GM19023 (cell line): ENCODE data around the gene VWA5B2.
"Not testable (repeated sequence)": the region's sequence is repeated elsewhere in the genome, so short reads cannot be mapped to it uniquely, and the experiment has no call there.

ENCODE experiments used
- ATAC-seq: cut with Tn5 transposase; IDR thresholded peaks from one replicate; pipeline ENCODE4 v1.9.1; 2021; ENCODE audit warnings: mild to moderate bottlenecking, moderate library complexity; ENCODE audit not compliant: unreplicated experiment

VWA5B2 gene

DNA sequence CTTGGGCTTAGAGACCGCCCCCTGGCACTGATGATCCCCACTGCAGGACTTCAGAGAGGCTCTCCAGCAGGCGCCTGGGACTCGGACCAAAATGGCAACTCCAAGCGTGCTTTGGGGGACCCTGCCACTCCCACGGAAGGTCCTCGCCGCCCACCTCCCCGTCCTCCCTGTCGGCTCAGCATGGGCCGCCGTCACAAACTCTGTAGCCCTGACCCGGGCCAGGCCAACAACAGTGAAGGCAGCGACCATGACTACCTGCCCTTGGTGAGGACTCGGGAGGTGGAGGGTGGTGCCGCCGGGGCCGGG lies 11.7 kb downstream of the VWA5B2 start:
- ATAC-seq = no peak

DNA sequence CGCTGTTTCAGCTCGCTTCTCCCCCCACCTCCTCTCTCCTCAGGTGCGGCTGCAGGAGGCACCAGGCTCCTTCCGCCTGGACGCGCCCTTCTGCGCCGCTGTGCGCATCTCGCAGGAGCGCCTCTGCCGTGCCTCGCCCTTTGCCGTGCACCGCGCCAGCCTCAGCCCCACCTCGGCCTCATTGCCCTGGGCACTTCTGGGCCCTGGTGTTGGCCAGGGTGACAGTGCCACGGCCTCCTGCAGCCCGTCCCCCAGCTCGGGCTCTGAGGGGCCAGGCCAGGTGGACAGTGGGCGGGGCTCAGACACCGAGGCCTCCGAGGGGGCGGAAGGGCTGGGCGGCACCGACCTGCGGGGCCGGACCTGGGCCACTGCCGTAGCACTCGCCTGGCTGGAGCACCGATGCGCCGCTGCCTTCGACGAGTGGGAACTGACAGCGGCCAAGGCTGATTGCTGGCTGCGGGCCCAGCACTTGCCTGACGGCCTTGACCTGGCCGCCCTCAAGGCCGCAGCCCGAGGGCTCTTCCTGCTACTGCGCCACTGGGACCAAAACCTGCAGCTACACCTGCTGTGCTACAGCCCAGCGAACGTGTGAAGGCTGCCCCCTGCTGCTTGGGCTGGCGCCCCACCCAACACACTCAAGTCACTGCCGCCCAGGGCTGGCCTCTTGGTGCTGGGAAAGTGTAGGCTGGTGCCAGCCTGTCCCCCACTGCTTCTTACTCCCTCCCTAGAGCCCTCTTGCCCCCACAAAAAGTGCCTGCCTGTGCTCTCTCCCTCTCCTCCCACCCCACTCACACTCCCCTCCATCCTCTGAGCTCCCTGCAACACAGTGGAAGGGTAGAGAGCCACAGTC lies 12.3 kb downstream of the VWA5B2 start:
- ATAC-seq = no peak

DNA sequence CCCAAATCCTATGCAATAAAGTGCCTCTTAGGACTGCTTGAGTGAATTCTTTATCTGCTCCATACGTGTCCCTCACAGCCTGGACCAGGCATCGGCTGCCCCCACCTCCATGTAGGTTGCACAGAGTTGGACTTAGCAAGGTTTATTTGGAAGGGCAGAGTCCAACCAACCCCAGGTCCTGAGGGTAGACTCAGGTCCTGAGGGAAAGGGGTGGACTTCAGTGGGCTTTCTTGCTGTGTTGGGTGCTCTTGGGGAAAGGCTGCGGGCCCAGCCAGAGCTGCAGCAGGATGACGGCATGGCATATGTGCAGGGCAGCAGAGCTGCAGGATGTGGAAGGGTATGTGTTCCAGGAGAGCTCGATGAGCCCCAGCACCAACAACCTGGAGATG lies 12.9 kb downstream of the VWA5B2 start:
- ATAC-seq = no peak

GRCh38 chr3:184248454-184249411 lies 19.3 kb downstream of the VWA5B2 start, which contains the start of gene ALG3:
TSS of gene ALG3 (minus strand) at chr3:184248962. CDS start at chr3:184248940, 22 bp downstream.
- peak; percentile 49 for ATAC-seq

- ATAC-seq = peak; percentile 91
Observed at GRCh38 chr3:184249412-184250166, 20.2 kb downstream of the VWA5B2 start, which contains the start of gene EEF1AKMT4. TSS of gene EEF1AKMT4 (plus strand) at chr3:184249672. CDS start at chr3:184249695, 23 bp downstream.

- ATAC-seq = peak; percentile 59
Observed at GRCh38 chr3:184250167-184250828, 20.9 kb downstream of the VWA5B2 start.

DNA sequence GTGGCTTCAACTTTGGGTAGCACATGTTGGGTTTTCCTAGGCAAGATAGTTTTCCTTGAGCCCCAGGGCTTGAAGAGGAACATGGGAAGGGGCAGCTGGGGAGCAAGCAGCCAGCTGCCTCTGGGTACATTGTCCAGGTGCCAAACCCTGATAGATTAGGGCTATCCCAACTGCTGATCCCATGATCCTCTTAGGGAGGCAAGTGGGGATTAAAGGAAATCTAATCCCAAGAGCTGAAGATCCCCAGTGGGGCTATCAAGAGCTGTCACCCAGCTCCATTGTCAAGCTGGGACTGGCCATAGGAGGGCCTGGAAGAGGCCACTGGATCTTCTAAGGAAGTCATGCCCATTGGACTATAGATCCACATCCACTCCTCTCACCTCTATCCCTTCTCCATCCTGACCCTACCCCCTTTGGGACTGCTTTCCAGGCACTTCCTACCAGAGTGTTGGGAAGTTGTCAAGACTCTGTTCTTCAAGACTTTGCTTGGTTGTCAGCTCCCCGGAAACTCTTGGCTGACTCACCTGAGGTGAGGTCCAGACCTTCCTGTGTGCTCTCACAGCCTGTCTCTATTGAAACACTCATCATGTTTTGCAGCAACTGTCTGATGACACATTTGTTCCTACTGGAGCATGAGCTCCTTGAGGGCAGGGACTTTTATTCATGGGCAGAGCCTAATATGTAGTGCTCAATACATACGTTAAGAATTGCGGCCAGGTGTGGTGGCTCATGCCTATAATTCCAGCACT lies 26.1 kb downstream of the VWA5B2 start:
- no peak for ATAC-seq

- no peak for ATAC-seq
Observed at GRCh38 chr3:184257083-184257915, 27.9 kb downstream of the VWA5B2 start.

- ATAC-seq = no peak
Observed at GRCh38 chr3:184258926-184259325, 29.5 kb downstream of the VWA5B2 start.

GRCh38 chr3:184259396-184259877 lies 30.1 kb downstream of the VWA5B2 start:
- no peak for ATAC-seq

GRCh38 chr3:184259878-184260723 lies 30.7 kb downstream of the VWA5B2 start:
- no peak for ATAC-seq

DNA sequence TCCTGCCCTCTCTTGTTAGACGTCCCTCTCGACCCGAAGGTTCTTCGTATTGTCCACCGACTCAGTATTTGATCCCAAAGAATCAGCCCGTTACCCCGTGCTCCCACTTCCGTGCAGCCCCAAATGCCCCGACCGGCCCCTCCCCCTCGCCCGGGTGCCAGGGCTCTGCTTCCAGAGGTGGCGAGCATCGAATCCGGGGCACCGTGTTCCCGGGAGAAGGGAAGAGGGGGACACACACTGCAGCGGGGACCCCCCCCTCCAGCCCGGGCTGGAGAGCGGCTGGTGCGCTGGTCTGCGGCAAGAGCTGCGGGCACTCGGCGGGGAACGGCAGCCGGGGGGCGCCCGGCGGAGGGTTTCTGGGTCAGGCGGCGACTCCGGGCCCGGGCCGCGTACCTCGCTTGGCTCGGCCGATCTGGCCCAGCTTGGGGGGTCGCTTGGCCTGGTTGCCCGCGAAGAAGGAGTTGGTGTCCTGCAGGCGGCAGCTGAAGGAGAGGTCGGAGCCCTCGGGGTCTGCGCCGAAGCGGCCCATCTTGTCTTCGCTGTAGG lies 31.4 kb downstream of the VWA5B2 start:
- no peak for ATAC-seq

DNA sequence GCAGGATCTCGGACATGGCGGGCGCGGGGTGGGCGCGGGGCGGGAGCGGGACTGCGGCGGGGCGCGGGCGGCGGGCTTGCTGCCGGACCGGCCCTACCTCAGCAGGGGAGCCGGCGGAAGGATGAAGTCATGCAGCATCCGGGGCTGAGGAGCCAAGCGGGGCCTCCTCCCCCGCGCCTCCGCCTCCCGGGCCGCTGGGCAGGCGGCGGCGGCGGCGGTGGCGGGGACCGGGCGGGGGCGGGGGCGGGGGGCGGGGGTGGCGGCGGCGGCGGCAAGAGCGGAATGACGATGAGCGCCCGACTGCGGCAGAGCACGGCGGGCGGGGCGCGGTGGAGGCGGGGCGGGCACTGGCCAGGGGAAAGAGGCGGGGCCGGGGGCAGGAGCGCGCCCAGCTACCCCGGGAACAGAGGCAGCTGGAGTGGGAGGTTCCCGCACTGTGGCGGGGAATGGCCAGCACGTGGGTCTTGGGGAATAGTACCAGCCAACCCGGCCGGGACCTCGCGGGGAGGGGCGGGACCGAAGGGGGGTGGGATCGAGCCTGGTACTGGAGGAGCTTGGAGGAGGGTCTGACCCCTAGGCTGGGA lies 32.0 kb downstream of the VWA5B2 start, which contains the start of gene CAMK2N2:
TSS of gene CAMK2N2 (minus strand) at position 284 of the 584 bp plus-strand sequence. CDS start at position 16, 268 bp downstream.
- ATAC-seq = no peak

GRCh38 chr3:184261854-184262763 lies 32.7 kb downstream of the VWA5B2 start:
- ATAC-seq = no peak

GRCh38 chr3:184262764-184263179 lies 33.4 kb downstream of the VWA5B2 start:
- no peak for ATAC-seq

- ATAC-seq = not testable (repeated sequence)
Observed at GRCh38 chr3:184267249-184267648, 37.9 kb downstream of the VWA5B2 start.
